HFF-Myc (cell line): Measurements from ENCODE around the gene AGXT2.

Experiments used
- DNase-seq: peaks from one replicate; pipeline ENCODE4 v3.0.0-alpha.2; 2011; ENCODE audit warnings: low read depth; ENCODE audit errors: extremely low read depth
- H3K4me3 ChIP-seq: replicated peaks from 2 replicates; pipeline ENCODE4 v1.5.1; 2011; ENCODE audit warnings: low read depth, mild to moderate bottlenecking, control low read depth, low read length
- TF ChIP-seq, protein P1 (sequence below): IDR thresholded peaks from 2 replicates; pipeline ENCODE4 v1.5.1; 2012; ENCODE audit warnings: mild to moderate bottlenecking, low read depth, low read length, control low read depth; ENCODE audit errors: missing control alignments

Gene AGXT2

DNA sequence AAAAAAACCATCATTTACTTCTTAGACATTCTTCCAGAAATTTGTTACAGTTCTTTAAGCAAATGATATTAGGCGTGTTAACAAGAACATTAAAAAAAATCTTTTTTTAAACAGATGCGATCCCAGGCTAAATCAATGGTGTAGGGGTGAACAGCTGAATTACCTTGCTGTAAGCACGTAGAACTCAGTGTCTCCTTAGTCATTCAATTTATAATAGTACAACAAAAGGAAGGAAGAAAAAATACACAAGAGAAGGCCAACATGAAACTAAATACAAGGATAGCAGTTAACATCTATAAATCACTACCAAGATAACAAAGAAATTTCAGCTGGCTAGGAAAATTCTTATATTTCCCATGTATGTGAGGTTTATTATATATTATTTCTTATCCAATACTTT, 35.4 kb downstream of the AGXT2 start:
- TF ChIP-seq, protein P1, sequence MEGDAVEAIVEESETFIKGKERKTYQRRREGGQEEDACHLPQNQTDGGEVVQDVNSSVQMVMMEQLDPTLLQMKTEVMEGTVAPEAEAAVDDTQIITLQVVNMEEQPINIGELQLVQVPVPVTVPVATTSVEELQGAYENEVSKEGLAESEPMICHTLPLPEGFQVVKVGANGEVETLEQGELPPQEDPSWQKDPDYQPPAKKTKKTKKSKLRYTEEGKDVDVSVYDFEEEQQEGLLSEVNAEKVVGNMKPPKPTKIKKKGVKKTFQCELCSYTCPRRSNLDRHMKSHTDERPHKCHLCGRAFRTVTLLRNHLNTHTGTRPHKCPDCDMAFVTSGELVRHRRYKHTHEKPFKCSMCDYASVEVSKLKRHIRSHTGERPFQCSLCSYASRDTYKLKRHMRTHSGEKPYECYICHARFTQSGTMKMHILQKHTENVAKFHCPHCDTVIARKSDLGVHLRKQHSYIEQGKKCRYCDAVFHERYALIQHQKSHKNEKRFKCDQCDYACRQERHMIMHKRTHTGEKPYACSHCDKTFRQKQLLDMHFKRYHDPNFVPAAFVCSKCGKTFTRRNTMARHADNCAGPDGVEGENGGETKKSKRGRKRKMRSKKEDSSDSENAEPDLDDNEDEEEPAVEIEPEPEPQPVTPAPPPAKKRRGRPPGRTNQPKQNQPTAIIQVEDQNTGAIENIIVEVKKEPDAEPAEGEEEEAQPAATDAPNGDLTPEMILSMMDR = no peak
- H3K4me3 ChIP-seq = no peak overlapping the region
- no peak for DNase-seq

GRCh38 chr5:35010676-35011075, 37.1 kb downstream of the AGXT2 start:
- no peak for DNase-seq
- no peak overlapping the region for H3K4me3 ChIP-seq
- TF ChIP-seq, protein P1 = no peak

DNA sequence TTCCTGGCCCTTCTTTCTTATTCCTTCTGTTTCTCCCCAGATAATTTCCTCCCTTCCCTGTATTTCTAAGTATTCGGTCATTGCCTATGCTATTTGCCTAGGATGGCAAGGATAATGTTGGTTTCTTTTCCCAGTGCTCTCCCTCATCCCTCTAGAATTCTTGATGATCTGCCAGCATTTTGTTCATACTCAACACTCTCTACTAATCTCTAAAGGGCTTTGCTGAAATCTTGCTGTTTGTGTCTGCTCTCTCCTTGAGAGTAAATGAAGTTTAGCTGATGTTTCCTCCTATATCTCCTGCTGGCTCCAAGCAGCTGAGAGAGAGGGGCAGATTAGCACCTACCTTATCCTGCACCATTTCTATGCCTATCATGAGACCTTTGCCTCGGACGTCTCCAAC, 38.1 kb downstream of the AGXT2 start:
- TF ChIP-seq, protein P1 = no peak
- no peak overlapping the region for H3K4me3 ChIP-seq
- DNase-seq = no peak

- H3K4me3 ChIP-seq = no peak overlapping the region
- TF ChIP-seq, protein P1 = no peak
- DNase-seq = no peak
These were observed 38.7 kb downstream of the AGXT2 start for GRCh38 chr5:35009019-35009418.

- no peak overlapping the region for H3K4me3 ChIP-seq
- no peak for DNase-seq
- TF ChIP-seq, protein P1 = no peak
These were observed 43.0 kb downstream of the AGXT2 start for GRCh38 chr5:35004771-35005170.

DNA sequence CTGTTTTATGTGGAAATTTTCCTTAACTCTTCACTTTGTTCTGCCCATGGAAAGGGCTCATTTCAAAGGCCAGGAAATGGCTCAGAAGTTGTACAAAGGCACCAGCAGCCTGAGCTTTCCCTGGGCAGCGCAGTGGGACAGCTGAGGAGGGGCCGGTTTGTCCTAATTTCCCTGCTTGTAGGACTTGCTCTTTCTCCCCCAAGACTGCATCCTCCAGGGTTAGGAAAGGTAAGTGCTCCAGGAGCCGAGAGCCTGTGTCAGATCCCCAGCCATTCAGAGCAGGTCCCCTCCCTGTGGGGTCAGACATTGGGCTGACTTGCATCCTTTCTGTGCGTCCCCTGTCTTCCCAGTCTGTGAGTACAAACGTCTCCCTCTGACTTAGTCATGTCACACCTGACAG, 43.5 kb downstream of the AGXT2 start:
- TF ChIP-seq, protein P1 = no peak

More for the DNA sequence above, 43.5 kb downstream of the AGXT2 start:
- no peak overlapping the region for H3K4me3 ChIP-seq
- no peak for DNase-seq
